ENCODE results near the gene FMNL2.

The FMNL2 gene

DNA sequence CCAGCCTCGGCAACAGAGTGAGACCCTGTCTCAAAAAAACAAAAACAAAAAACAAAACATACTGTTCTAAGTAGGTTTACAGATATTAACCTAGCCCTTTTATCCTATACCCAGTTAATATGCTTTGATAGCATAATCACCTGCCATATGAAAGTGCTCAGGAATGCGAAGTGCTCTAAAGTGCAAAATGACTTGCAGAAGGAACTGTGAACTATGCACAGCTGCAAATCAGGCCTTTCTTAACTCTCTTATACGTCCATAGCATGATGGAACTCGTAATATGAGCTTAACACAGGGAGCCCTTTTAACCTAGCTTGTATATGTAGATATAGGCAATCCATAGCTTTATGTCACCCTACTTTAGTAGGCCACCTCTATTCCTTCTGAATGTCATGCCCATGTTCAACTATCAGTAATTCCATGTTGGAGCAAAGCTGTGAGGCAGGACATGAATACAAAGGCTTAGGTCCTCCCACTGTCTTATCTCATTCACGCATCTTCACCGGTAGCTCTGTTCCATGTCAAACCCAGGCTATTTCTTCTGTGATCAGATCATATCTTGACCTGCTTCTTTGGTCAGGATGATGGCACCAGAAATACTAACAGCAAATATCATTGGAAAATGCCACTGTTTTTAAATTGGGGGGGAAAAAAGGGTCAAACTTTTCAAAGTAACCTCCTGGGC, 309.4 kb downstream of the FMNL2 start:
- Histone ChIP-seq H3K4me3 (ENCODE audit: insufficient read depth, low read depth, low read length, poor library complexity, severe bottlenecking) (no peak overlapping the region), H3K4me1 (ENCODE audit: control insufficient read depth, insufficient read depth, low read length, poor library complexity, severe bottlenecking) (no peaks in the 10 kb centered on the region), H3K27me3 (replicated peaks; ENCODE audit: control insufficient read depth, insufficient read depth, low read length, poor library complexity, severe bottlenecking) (no peaks in the 10 kb centered on the region), H3K27ac (ENCODE audit: insufficient read depth, low read length, poor library complexity, severe bottlenecking) (no peak overlapping the region), H3K36me3 (ENCODE audit: control insufficient read depth, insufficient read depth, low read length) (no peaks in the 10 kb centered on the region), H3K9me3 (ENCODE audit: control insufficient read depth, low read length) (no peaks in the 10 kb centered on the region)
- DNase-seq: no peak

- peaks cover 5% of the 10 kb centered on the region for H3K36me3 ChIP-seq (ENCODE audit: control insufficient read depth, insufficient read depth, low read length)
- H3K4me1 ChIP-seq (ENCODE audit: control insufficient read depth, insufficient read depth, low read length, poor library complexity, severe bottlenecking): no peaks in the 10 kb centered on the region
- no peak overlapping the region for H3K27ac ChIP-seq (ENCODE audit: insufficient read depth, low read length, poor library complexity, severe bottlenecking)
- no peaks in the 10 kb centered on the region for H3K27me3 ChIP-seq (replicated peaks; ENCODE audit: control insufficient read depth, insufficient read depth, low read length, poor library complexity, severe bottlenecking)
- no peak overlapping the region for H3K4me3 ChIP-seq (ENCODE audit: insufficient read depth, low read depth, low read length, poor library complexity, severe bottlenecking)
- H3K9me3 ChIP-seq (ENCODE audit: control insufficient read depth, low read length): no peaks in the 10 kb centered on the region
- no peak for DNase-seq
Measured at GRCh38 chr2:152646264-152646663, 311.3 kb downstream of the FMNL2 start.

DNA sequence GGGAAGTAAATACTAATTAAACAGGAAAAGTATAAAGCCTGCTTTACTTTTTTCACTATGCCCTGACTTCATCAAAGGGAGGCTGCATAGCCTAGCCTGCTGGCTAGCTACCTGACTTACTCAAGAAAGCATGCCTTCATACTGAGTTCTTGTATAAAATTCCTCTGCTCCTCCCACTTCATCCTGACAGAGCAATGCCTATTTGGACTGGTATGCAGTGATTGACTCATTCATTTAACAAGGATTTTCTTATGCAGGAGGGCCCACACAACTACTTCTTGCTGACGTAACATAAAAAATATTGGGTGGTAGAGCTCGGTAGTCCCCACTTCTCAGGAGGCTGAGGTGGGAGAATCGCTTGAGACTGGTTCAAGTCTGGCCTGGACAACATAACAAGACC, 311.8 kb downstream of the FMNL2 start:
- Histone ChIP-seq H3K9me3 (ENCODE audit: control insufficient read depth, low read length) (no peaks in the 10 kb centered on the region), H3K27ac (ENCODE audit: insufficient read depth, low read length, poor library complexity, severe bottlenecking) (no peak overlapping the region), H3K4me3 (ENCODE audit: insufficient read depth, low read depth, low read length, poor library complexity, severe bottlenecking) (no peak overlapping the region), H3K36me3 (ENCODE audit: control insufficient read depth, insufficient read depth, low read length) (peaks cover 7% of the 10 kb centered on the region), H3K4me1 (ENCODE audit: control insufficient read depth, insufficient read depth, low read length, poor library complexity, severe bottlenecking) (no peaks in the 10 kb centered on the region), H3K27me3 (replicated peaks; ENCODE audit: control insufficient read depth, insufficient read depth, low read length, poor library complexity, severe bottlenecking) (no peaks in the 10 kb centered on the region)
- no peak for DNase-seq

GRCh38 chr2:152647552-152647951, 312.6 kb downstream of the FMNL2 start:
- no peak overlapping the region for H3K4me3 ChIP-seq (ENCODE audit: insufficient read depth, low read depth, low read length, poor library complexity, severe bottlenecking)
- no peak overlapping the region for H3K27ac ChIP-seq (ENCODE audit: insufficient read depth, low read length, poor library complexity, severe bottlenecking)
- H3K27me3 ChIP-seq (replicated peaks; ENCODE audit: control insufficient read depth, insufficient read depth, low read length, poor library complexity, severe bottlenecking): no peaks in the 10 kb centered on the region
- no peak for DNase-seq
- H3K9me3 ChIP-seq (ENCODE audit: control insufficient read depth, low read length): no peaks in the 10 kb centered on the region
- H3K36me3 ChIP-seq (ENCODE audit: control insufficient read depth, insufficient read depth, low read length): peaks cover 13% of the 10 kb centered on the region
- no peaks in the 10 kb centered on the region for H3K4me1 ChIP-seq (ENCODE audit: control insufficient read depth, insufficient read depth, low read length, poor library complexity, severe bottlenecking)

DNA sequence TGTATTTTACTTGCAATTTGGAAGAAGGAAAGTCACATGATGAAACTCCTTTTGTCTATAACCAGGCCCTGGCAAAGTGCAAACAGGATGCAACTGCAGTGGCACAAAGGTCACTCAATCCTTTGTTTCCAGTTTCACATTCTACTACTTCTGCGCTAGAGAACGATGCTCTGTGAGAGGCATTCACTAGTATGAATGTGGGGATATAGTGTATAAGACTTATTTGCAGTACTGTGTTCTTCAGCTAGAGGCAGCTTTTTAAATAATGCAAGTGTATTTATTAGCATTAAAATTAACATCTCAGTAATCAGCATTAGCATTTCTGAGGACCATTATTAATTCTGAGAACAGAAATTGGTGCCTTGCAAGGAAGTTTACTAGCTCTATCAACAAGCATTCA, 313.4 kb downstream of the FMNL2 start:
- Histone ChIP-seq H3K4me1 (ENCODE audit: control insufficient read depth, insufficient read depth, low read length, poor library complexity, severe bottlenecking) (no peaks in the 10 kb centered on the region), H3K36me3 (ENCODE audit: control insufficient read depth, insufficient read depth, low read length) (peaks cover 16% of the 10 kb centered on the region), H3K27ac (ENCODE audit: insufficient read depth, low read length, poor library complexity, severe bottlenecking) (no peak overlapping the region), H3K4me3 (ENCODE audit: insufficient read depth, low read depth, low read length, poor library complexity, severe bottlenecking) (no peak overlapping the region), H3K27me3 (replicated peaks; ENCODE audit: control insufficient read depth, insufficient read depth, low read length, poor library complexity, severe bottlenecking) (no peaks in the 10 kb centered on the region), H3K9me3 (ENCODE audit: control insufficient read depth, low read length) (no peaks in the 10 kb centered on the region)
- no peak for DNase-seq

- H3K36me3 ChIP-seq (ENCODE audit: control insufficient read depth, insufficient read depth, low read length): peaks cover 21% of the 10 kb centered on the region
- no peaks in the 10 kb centered on the region for H3K4me1 ChIP-seq (ENCODE audit: control insufficient read depth, insufficient read depth, low read length, poor library complexity, severe bottlenecking)
- H3K9me3 ChIP-seq (ENCODE audit: control insufficient read depth, low read length): no peaks in the 10 kb centered on the region
- H3K27me3 ChIP-seq (replicated peaks; ENCODE audit: control insufficient read depth, insufficient read depth, low read length, poor library complexity, severe bottlenecking): no peaks in the 10 kb centered on the region
- no peak for DNase-seq
- H3K4me3 ChIP-seq (ENCODE audit: insufficient read depth, low read depth, low read length, poor library complexity, severe bottlenecking): no peak overlapping the region
- no peak overlapping the region for H3K27ac ChIP-seq (ENCODE audit: insufficient read depth, low read length, poor library complexity, severe bottlenecking)
Measured at GRCh38 chr2:152649997-152650396, 315.0 kb downstream of the FMNL2 start.

- Histone ChIP-seq H3K27ac (ENCODE audit: insufficient read depth, low read length, poor library complexity, severe bottlenecking) (no peak overlapping the region), H3K9me3 (ENCODE audit: control insufficient read depth, low read length) (no peaks in the 10 kb centered on the region), H3K4me3 (ENCODE audit: insufficient read depth, low read depth, low read length, poor library complexity, severe bottlenecking) (no peak overlapping the region), H3K27me3 (replicated peaks; ENCODE audit: control insufficient read depth, insufficient read depth, low read length, poor library complexity, severe bottlenecking) (no peaks in the 10 kb centered on the region), H3K4me1 (ENCODE audit: control insufficient read depth, insufficient read depth, low read length, poor library complexity, severe bottlenecking) (no peaks in the 10 kb centered on the region), H3K36me3 (ENCODE audit: control insufficient read depth, insufficient read depth, low read length) (peaks cover 21% of the 10 kb centered on the region)
- no peak for DNase-seq
Measured at GRCh38 chr2:152650768-152651371, 315.9 kb downstream of the FMNL2 start.

- Histone ChIP-seq H3K27me3 (replicated peaks; ENCODE audit: control insufficient read depth, insufficient read depth, low read length, poor library complexity, severe bottlenecking) (no peaks in the 10 kb centered on the region), H3K9me3 (ENCODE audit: control insufficient read depth, low read length) (no peaks in the 10 kb centered on the region), H3K36me3 (ENCODE audit: control insufficient read depth, insufficient read depth, low read length) (peaks cover 28% of the 10 kb centered on the region), H3K4me1 (ENCODE audit: control insufficient read depth, insufficient read depth, low read length, poor library complexity, severe bottlenecking) (no peaks in the 10 kb centered on the region), H3K27ac (ENCODE audit: insufficient read depth, low read length, poor library complexity, severe bottlenecking) (no peak overlapping the region), H3K4me3 (ENCODE audit: insufficient read depth, low read depth, low read length, poor library complexity, severe bottlenecking) (no peak overlapping the region)
- DNase-seq: no peak
Measured at GRCh38 chr2:152651834-152652233, 316.9 kb downstream of the FMNL2 start.

DNA sequence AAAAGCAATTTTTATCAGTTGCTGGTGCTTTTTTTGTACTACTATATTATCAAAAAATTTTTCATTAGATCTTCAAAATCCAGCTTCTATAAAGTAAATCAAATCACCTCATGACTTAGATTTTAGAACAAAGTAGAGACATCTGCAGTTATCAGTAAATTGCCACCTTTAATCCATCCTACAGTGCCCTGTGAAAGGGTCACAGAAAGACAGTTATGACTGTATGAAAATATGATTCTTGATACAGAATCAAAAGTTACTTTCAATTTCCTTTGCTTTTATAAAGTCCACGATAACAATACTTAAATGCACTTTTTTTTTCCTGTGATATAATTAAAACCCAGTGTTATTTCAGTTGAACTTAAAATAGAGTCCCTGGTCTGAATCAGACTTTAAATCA, 320.9 kb downstream of the FMNL2 start:
- Histone ChIP-seq H3K27me3 (replicated peaks; ENCODE audit: control insufficient read depth, insufficient read depth, low read length, poor library complexity, severe bottlenecking) (no peaks in the 10 kb centered on the region), H3K9me3 (ENCODE audit: control insufficient read depth, low read length) (no peaks in the 10 kb centered on the region), H3K27ac (ENCODE audit: insufficient read depth, low read length, poor library complexity, severe bottlenecking) (no peak overlapping the region), H3K36me3 (ENCODE audit: control insufficient read depth, insufficient read depth, low read length) (peaks cover 61% of the 10 kb centered on the region), H3K4me3 (ENCODE audit: insufficient read depth, low read depth, low read length, poor library complexity, severe bottlenecking) (no peak overlapping the region), H3K4me1 (ENCODE audit: control insufficient read depth, insufficient read depth, low read length, poor library complexity, severe bottlenecking) (no peaks in the 10 kb centered on the region)
- DNase-seq: no peak

GRCh38 chr2:152657043-152657442, 322.1 kb downstream of the FMNL2 start:
- H3K27me3 ChIP-seq (replicated peaks; ENCODE audit: control insufficient read depth, insufficient read depth, low read length, poor library complexity, severe bottlenecking): no peaks in the 10 kb centered on the region
- H3K27ac ChIP-seq (ENCODE audit: insufficient read depth, low read length, poor library complexity, severe bottlenecking): no peak overlapping the region
- no peak for DNase-seq
- H3K4me1 ChIP-seq (ENCODE audit: control insufficient read depth, insufficient read depth, low read length, poor library complexity, severe bottlenecking): no peaks in the 10 kb centered on the region
- H3K36me3 ChIP-seq (ENCODE audit: control insufficient read depth, insufficient read depth, low read length): peaks cover 64% of the 10 kb centered on the region
- H3K4me3 ChIP-seq (ENCODE audit: insufficient read depth, low read depth, low read length, poor library complexity, severe bottlenecking): no peak overlapping the region
- H3K9me3 ChIP-seq (ENCODE audit: control insufficient read depth, low read length): no peaks in the 10 kb centered on the region

Data from effector memory CD4-positive, alpha-beta T cell (primary cell).